Neural crest cell (in vitro differentiated cells): ENCODE data around the gene ORAI3. TPM values are rescaled to one million over a fixed set of nuclear protein-coding genes. Genes with fewer than 3 reads are reported as not detected.
A peak's percentile ranks its signal among the peaks of the same experiment; 100 is the strongest.

ENCODE experiments used
- DNase-seq: peaks from one replicate; pipeline ENCODE4 v3.0.0; 2021; ENCODE audit warnings: low read depth, mixed read lengths, low spot score
- H3K27ac Mint-ChIP-seq: one replicate; pipeline ENCODE4 v1.8.0; 2021; ENCODE audit warnings: mild to moderate bottlenecking, mixed read lengths; ENCODE audit not compliant: unreplicated experiment
- H3K27me3 Mint-ChIP-seq: 2 replicates; pipeline ENCODE4 v1.8.0; 2021; ENCODE audit warnings: low read depth, mild to moderate bottlenecking, mixed read lengths
- H3K36me3 Mint-ChIP-seq: 2 replicates; pipeline ENCODE4 v1.8.0; 2021; ENCODE audit warnings: low read depth, mild to moderate bottlenecking, mixed read lengths
- H3K4me1 Mint-ChIP-seq: 2 replicates; pipeline ENCODE4 v1.8.0; 2021; ENCODE audit warnings: mixed read lengths
- H3K4me3 Mint-ChIP-seq: one replicate; pipeline ENCODE4 v1.8.0; 2021; ENCODE audit warnings: mild to moderate bottlenecking, mixed read lengths
- H3K9me3 Mint-ChIP-seq: 2 replicates; pipeline ENCODE4 v1.8.0; 2021; ENCODE audit warnings: mixed read lengths
- total RNA-seq: library from RNA; stranded (reverse); gene quantifications from 2 replicates; pipeline ENCODE4 v1.2.1, GENCODE V29; 2021
- TF ChIP-seq, protein P1 (sequence below): fragments of 200-600 bp; sonication (generic); conservative IDR thresholded peaks from 2 replicates; pipeline ENCODE4 v1.5.0; 2021; ENCODE audit warnings: antibody characterized with exemption, mild to moderate bottlenecking

Gene ORAI3
- total RNA-seq, 1 donor from 2014 or later = 7.7 TPM

DNA sequence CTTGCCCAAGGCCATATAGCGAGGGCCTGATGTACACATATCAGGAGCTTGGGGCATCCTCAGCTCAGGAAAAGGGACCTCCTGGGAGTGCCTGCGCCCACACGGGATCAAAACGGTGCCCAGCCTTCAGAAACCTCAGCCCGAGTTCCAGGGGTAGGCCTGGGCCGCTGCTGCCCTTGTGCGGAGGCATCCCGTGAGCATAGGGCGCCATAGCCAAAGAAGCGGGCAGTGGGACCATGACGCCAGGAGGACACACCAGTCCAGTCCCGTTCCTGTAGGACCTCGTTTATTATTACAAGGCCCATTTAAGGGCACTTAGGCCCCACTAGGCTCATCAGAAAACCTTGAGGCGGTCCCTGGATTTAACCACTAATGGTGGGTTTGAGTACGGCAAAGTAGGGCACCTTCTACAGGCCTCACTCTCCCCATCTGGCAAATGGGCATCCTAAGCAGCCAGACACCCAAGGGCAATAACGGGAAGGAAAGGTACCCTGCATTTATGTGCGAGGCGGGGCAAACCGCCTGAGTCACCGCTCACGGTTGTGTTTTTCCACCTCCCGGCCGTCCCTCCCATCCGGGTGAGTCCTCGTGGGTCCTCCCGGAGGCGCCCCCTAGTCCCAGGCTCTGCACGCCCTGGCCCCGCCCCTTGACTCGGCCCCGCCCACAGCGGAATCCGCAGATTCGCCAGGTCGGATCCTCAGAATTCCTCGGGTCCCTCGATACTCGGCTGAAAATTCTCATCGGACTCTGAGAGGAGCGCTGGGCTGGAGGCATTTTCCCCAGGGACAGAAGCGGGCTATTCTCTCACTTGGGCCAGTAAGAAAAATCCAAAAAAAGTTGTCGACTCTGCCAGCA is 8.0 kb downstream of the ORAI3 start:
- H3K4me3 Mint-ChIP-seq = peak overlapping the region; percentile 99
- H3K9me3 Mint-ChIP-seq = no peaks in the 10 kb centered on the region
- peak; percentile 82 for DNase-seq
- H3K27me3 Mint-ChIP-seq = peaks cover 8% of the 10 kb centered on the region
- peaks cover 32% of the 10 kb centered on the region for H3K4me1 Mint-ChIP-seq
- TF ChIP-seq, protein P1, sequence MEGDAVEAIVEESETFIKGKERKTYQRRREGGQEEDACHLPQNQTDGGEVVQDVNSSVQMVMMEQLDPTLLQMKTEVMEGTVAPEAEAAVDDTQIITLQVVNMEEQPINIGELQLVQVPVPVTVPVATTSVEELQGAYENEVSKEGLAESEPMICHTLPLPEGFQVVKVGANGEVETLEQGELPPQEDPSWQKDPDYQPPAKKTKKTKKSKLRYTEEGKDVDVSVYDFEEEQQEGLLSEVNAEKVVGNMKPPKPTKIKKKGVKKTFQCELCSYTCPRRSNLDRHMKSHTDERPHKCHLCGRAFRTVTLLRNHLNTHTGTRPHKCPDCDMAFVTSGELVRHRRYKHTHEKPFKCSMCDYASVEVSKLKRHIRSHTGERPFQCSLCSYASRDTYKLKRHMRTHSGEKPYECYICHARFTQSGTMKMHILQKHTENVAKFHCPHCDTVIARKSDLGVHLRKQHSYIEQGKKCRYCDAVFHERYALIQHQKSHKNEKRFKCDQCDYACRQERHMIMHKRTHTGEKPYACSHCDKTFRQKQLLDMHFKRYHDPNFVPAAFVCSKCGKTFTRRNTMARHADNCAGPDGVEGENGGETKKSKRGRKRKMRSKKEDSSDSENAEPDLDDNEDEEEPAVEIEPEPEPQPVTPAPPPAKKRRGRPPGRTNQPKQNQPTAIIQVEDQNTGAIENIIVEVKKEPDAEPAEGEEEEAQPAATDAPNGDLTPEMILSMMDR = peak; percentile 36
- peaks cover 16% of the 10 kb centered on the region for H3K36me3 Mint-ChIP-seq
- H3K27ac Mint-ChIP-seq = peak overlapping the region; percentile 100

DNA sequence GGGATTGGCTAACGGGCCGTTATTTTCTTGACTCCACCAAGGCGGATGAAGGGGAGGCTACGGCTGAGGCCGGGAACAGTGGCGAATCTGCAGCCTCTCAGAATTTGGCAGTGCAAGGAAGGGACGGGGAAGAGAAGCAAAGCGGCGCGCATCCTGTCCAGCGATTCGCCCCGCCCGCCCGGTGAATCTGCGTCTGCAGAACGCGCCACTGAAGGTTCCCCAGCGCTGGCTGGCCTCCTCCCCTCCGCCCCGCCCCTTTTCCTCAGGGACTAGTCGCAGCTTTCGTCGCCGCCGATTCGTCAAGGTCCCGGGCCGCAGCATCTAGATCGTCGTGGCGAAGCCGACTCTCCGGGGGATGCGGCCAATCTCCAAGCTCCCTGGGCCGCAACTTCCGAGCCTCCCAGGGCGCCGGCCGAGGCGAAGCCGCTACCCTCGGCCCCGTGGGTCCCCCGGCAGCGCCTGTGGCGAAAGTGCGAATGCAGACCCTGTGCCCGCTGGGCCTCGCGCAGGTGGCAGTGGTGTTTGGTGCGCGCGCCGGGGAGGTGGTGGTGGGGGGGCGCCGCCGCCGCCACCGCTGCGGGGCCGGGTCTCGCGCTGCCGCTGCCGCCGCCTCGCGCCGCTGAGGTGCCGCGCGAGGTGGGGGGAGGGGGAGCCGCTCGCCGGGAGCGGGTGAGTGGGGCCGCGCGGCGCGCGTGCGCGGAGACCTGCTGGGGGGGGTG is 8.7 kb downstream of the ORAI3 start, which contains the start of gene SETD1A:
TSS of gene SETD1A (plus strand) at position 299 of the 719 bp plus-strand sequence. CDS start 978 bp downstream, outside the sequence.
- H3K4me3 Mint-ChIP-seq = peak within 1 kb of the TSS; percentile 99
- H3K4me1 Mint-ChIP-seq = peaks cover 32% of the 10 kb centered on the region
- DNase-seq = peak; percentile 96
- no peaks in the 10 kb centered on the region for H3K9me3 Mint-ChIP-seq
- H3K36me3 Mint-ChIP-seq = peaks cover 16% of the 10 kb centered on the region
- H3K27ac Mint-ChIP-seq = peak within 1 kb of the TSS; percentile 100
- TF ChIP-seq, protein P1 = no peak
- H3K27me3 Mint-ChIP-seq = peaks cover 8% of the 10 kb centered on the region

DNA sequence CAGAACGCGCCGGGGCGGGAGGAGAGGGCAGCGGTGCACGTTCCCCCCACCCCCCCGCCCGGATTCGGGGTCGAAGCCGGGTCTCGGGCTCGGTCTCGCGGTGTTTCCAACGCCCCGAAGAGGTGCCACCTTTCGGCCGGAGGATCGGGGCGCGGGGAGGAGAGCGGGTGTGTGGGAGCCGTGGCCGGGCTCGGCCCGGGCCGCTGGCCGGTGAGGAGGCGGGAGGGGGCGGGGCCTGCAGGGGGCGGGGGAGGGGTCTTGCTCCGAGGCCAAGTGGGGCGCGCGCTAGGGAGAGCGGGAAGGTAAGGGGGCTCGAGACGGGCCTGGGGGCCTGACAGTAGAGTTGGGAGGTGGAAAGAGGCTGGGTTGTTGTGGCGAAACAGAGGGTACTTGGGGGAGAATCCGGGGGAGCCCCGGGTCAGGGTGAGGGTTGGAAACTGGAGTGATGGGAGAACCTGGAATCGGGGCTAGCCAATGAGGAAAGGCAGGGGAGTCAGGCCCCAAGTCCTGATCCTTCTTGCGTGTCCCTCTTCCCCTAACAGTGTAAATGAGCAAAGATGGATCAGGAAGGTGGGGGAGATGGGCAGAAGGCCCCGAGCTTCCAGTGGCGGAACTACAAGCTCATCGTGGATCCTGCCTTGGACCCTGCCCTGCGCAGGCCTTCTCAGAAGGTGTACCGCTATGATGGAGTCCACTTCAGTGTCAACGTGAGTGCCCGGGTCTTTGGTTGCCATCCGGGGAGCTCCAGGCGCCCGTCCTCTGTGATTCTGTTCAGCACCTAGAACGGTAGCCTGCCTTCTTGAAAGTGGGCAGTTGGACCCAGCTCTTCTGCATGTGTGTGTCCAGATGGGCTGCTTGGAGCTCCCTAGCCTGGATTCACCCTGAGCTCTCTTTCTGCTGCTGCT is 9.6 kb downstream of the ORAI3 start:
- Mint-ChIP-seq H3K4me3 (peak overlapping the region; percentile 93), H3K27ac (peak overlapping the region; percentile 93), H3K4me1 (peaks cover 31% of the 10 kb centered on the region), H3K36me3 (peaks cover 19% of the 10 kb centered on the region), H3K9me3 (no peaks in the 10 kb centered on the region), H3K27me3 (peaks cover 8% of the 10 kb centered on the region)
- DNase-seq = peak; percentile 50
- TF ChIP-seq, protein P1 = no peak

DNA sequence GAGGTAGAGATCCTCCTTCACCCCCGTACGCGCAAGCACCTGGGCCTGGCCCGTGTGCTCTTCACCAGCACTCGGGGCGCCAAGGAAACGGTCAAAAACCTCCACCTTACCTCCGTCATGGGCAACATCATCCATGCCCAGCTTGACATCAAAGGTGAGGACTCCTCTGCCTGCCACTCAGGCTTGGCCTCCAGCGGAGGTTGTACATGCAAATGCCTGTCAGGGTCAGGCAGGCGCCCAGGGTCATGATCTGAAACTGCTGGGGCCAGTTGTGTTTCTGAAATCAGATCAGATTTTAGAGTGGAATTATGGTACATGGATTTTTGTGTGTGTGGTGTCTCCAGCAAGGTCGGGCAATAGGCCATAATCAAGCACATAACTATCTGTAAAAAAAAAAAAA is 12.5 kb downstream of the ORAI3 start:
- peak overlapping the region; percentile 78 for H3K4me3 Mint-ChIP-seq
- peaks cover 25% of the 10 kb centered on the region for H3K4me1 Mint-ChIP-seq
- no peaks in the 10 kb centered on the region for H3K9me3 Mint-ChIP-seq
- TF ChIP-seq, protein P1 = no peak
- no peak for DNase-seq
- no peak overlapping the region for H3K27ac Mint-ChIP-seq
- peaks cover 21% of the 10 kb centered on the region for H3K36me3 Mint-ChIP-seq
- H3K27me3 Mint-ChIP-seq = peaks cover 5% of the 10 kb centered on the region
